ENCODE data around the gene GAA. TPM values are rescaled to one million over a fixed set of nuclear protein-coding genes. Genes with fewer than 3 reads are reported as not detected.
A peak's percentile ranks its signal among the peaks of the same experiment; 100 is the strongest.

GAA gene
- total and polyA plus RNA-seq, 2 of the 13 experiments (the other 11 are each of a cell fraction or from before 2014, with no cell fraction given), result 21.6 to 36.4 TPM

DNA sequence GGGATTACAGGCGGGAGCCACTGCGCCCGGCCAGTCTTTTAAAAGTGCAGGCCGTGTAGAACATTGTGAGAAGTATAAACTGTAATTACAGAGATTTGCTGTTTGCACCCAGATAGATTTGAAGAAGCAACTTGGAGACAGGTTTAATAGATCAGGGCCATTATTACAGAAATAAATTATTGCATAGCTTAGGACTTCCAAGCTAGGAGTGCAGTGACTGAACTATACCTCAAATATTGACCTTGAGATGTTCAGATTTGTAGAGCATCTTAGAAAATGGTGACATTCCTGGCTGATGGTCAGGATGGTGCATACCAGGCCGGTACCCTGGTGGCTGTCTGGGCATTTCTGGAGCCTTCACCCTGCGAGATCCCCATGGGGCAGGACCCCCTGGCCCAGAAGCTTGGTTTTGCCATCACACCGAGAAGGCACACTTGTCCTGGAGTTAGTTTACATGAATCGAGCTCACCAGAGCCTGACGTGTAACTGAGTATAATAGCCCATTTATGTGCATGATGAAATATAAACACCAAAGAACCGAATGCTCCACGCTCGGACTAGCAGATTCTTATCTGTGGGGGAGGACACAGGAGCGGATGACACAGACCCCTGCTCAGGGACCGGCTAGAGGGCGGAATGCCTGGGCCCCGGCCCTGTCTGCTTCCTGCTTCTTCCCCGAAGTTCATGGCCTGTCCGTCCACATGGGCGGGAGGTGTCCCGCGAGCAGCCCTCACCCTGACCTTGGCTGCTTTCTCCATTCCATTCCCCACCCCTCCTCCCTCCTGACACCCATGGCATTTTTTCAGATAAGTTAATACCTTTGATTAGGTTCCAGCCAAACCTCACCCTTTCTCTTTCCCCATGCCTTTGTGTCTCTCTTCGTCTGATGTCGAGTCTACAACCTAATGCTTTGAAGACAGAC, 32.8 kb upstream of the GAA start (continued):
- TF ChIP-seq, protein P1, sequence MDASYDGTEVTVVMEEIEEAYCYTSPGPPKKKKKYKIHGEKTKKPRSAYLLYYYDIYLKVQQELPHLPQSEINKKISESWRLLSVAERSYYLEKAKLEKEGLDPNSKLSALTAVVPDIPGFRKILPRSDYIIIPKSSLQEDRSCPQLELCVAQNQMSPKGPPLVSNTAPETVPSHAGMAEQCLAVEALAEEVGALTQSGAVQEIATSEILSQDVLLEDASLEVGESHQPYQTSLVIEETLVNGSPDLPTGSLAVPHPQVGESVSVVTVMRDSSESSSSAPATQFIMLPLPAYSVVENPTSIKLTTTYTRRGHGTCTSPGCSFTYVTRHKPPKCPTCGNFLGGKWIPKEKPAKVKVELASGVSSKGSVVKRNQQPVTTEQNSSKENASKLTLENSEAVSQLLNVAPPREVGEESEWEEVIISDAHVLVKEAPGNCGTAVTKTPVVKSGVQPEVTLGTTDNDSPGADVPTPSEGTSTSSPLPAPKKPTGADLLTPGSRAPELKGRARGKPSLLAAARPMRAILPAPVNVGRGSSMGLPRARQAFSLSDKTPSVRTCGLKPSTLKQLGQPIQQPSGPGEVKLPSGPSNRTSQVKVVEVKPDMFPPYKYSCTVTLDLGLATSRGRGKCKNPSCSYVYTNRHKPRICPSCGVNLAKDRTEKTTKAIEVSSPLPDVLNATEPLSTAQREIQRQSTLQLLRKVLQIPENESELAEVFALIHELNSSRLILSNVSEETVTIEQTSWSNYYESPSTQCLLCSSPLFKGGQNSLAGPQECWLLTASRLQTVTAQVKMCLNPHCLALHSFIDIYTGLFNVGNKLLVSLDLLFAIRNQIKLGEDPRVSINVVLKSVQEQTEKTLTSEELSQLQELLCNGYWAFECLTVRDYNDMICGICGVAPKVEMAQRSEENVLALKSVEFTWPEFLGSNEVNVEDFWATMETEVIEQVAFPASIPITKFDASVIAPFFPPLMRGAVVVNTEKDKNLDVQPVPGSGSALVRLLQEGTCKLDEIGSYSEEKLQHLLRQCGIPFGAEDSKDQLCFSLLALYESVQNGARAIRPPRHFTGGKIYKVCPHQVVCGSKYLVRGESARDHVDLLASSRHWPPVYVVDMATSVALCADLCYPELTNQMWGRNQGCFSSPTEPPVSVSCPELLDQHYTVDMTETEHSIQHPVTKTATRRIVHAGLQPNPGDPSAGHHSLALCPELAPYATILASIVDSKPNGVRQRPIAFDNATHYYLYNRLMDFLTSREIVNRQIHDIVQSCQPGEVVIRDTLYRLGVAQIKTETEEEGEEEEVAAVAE (CRISPR knock-in tag; IDR thresholded peaks at IDR 0.05; ENCODE audit: borderline replicate concordance), result no peak
- no peak for TF ChIP-seq ZFP90 (CRISPR knock-in tag; IDR thresholded peaks at IDR 0.05; ENCODE audit: borderline replicate concordance)
- no peak for TF ChIP-seq NFYC (CRISPR knock-in tag; IDR thresholded peaks at IDR 0.05)
- TF ChIP-seq, protein P2, sequence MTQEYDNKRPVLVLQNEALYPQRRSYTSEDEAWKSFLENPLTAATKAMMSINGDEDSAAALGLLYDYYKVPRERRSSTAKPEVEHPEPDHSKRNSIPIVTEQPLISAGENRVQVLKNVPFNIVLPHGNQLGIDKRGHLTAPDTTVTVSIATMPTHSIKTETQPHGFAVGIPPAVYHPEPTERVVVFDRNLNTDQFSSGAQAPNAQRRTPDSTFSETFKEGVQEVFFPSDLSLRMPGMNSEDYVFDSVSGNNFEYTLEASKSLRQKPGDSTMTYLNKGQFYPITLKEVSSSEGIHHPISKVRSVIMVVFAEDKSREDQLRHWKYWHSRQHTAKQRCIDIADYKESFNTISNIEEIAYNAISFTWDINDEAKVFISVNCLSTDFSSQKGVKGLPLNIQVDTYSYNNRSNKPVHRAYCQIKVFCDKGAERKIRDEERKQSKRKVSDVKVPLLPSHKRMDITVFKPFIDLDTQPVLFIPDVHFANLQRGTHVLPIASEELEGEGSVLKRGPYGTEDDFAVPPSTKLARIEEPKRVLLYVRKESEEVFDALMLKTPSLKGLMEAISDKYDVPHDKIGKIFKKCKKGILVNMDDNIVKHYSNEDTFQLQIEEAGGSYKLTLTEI (CRISPR knock-in tag; conservative IDR thresholded peaks at IDR 0.05), result no peak
- no peak for TF ChIP-seq ZFP41 (CRISPR knock-in tag; IDR thresholded peaks at IDR 0.05; ENCODE audit: borderline replicate concordance)
- no peak for TF ChIP-seq ZNF558 (CRISPR knock-in tag; IDR thresholded peaks at IDR 0.05; ENCODE audit: borderline replicate concordance)
- no peak for TF ChIP-seq ZNF775 (CRISPR knock-in tag; IDR thresholded peaks at IDR 0.05; ENCODE audit: borderline replicate concordance)
- no peak for TF ChIP-seq ZNF777 (CRISPR knock-in tag; IDR thresholded peaks at IDR 0.05)
- no peak for TF ChIP-seq YY1 (IDR thresholded peaks at IDR 0.05; ENCODE audit: insufficient read depth, insufficient replicate concordance, low read depth, low read length)
- TF ChIP-seq PHF8 (CRISPR knock-in tag; IDR thresholded peaks at IDR 0.05), result no peak
- TF ChIP-seq, protein P3, sequence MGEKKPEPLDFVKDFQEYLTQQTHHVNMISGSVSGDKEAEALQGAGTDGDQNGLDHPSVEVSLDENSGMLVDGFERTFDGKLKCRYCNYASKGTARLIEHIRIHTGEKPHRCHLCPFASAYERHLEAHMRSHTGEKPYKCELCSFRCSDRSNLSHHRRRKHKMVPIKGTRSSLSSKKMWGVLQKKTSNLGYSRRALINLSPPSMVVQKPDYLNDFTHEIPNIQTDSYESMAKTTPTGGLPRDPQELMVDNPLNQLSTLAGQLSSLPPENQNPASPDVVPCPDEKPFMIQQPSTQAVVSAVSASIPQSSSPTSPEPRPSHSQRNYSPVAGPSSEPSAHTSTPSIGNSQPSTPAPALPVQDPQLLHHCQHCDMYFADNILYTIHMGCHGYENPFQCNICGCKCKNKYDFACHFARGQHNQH (CRISPR knock-in tag; IDR thresholded peaks at IDR 0.05), result peak; percentile 15; the same call in 1 of the 2 replicates
- TF ChIP-seq SAP130 (CRISPR knock-in tag; IDR thresholded peaks at IDR 0.05; ENCODE audit: low read depth), result peak; percentile 77
- TF ChIP-seq, protein P4, sequence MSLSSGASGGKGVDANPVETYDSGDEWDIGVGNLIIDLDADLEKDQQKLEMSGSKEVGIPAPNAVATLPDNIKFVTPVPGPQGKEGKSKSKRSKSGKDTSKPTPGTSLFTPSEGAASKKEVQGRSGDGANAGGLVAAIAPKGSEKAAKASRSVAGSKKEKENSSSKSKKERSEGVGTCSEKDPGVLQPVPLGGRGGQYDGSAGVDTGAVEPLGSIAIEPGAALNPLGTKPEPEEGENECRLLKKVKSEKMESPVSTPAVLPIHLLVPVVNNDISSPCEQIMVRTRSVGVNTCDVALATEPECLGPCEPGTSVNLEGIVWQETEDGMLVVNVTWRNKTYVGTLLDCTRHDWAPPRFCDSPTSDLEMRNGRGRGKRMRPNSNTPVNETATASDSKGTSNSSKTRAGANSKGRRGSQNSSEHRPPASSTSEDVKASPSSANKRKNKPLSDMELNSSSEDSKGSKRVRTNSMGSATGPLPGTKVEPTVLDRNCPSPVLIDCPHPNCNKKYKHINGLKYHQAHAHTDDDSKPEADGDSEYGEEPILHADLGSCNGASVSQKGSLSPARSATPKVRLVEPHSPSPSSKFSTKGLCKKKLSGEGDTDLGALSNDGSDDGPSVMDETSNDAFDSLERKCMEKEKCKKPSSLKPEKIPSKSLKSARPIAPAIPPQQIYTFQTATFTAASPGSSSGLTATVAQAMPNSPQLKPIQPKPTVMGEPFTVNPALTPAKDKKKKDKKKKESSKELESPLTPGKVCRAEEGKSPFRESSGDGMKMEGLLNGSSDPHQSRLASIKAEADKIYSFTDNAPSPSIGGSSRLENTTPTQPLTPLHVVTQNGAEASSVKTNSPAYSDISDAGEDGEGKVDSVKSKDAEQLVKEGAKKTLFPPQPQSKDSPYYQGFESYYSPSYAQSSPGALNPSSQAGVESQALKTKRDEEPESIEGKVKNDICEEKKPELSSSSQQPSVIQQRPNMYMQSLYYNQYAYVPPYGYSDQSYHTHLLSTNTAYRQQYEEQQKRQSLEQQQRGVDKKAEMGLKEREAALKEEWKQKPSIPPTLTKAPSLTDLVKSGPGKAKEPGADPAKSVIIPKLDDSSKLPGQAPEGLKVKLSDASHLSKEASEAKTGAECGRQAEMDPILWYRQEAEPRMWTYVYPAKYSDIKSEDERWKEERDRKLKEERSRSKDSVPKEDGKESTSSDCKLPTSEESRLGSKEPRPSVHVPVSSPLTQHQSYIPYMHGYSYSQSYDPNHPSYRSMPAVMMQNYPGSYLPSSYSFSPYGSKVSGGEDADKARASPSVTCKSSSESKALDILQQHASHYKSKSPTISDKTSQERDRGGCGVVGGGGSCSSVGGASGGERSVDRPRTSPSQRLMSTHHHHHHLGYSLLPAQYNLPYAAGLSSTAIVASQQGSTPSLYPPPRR (CRISPR knock-in tag; IDR thresholded peaks at IDR 0.05; ENCODE audit: borderline replicate concordance), result no peak
- no peak for TF ChIP-seq ZNF629 (CRISPR knock-in tag; conservative IDR thresholded peaks at IDR 0.05)
- peak; percentile 38; the same call in 1 of the 2 replicates for TF ChIP-seq POLR2G (IDR thresholded peaks at IDR 0.05; ENCODE audit: low read depth, low read length)
- peak; percentile 39; the same call in 1 of the 2 replicates for TF ChIP-seq ZMYM3 (CRISPR knock-in tag; IDR thresholded peaks at IDR 0.05)

Measured in HepG2 (cell line).